ENCODE results near the gene SPATS2L. TPM values are rescaled to one million over a fixed set of nuclear protein-coding genes. Genes with fewer than 3 reads are reported as not detected.

The SPATS2L gene
- total and polyA plus RNA-seq, 2 of the 13 experiments (the other 11 are each of a cell fraction or from before 2014, with no cell fraction given) = 154 to 212 TPM

DNA sequence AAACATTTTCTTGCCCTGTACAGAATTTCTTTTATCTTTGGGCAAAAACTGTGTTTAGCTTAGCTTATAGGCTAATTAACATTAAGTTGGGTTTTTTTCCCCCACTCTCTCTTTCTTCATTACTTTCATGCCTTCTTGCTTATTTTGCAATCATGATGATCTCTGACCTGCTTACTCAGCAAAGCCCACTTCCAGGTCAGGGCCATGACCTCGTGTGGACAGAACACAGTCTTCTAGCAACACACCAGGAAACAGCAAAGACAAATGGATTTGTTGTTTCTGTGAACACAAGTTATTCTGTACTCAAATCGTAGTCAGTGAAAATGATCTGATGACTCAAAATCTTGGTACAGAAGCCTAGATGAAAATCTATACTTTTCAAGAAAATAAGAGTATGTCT lies 60.7 kb downstream of the SPATS2L start (continued):
- TF ChIP-seq REXO4 (CRISPR knock-in tag; IDR thresholded peaks at IDR 0.05; ENCODE audit: borderline replicate concordance) = no peak
- TF ChIP-seq PRPF4 (IDR thresholded peaks at IDR 0.05; ENCODE audit: low read depth, low read length, poor library complexity, severe bottlenecking) = no peak
- TF ChIP-seq, protein P1, sequence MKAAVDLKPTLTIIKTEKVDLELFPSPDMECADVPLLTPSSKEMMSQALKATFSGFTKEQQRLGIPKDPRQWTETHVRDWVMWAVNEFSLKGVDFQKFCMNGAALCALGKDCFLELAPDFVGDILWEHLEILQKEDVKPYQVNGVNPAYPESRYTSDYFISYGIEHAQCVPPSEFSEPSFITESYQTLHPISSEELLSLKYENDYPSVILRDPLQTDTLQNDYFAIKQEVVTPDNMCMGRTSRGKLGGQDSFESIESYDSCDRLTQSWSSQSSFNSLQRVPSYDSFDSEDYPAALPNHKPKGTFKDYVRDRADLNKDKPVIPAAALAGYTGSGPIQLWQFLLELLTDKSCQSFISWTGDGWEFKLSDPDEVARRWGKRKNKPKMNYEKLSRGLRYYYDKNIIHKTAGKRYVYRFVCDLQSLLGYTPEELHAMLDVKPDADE (CRISPR knock-in tag; IDR thresholded peaks at IDR 0.05) = no peak
- no peak for TF ChIP-seq ZBTB42 (CRISPR knock-in tag; IDR thresholded peaks at IDR 0.05)
- no peak for TF ChIP-seq ZNF883 (CRISPR knock-in tag; IDR thresholded peaks at IDR 0.05; ENCODE audit: not compliant biosample characterization)
- no peak for TF ChIP-seq FOXM1 (CRISPR knock-in tag; IDR thresholded peaks at IDR 0.05)
- TF ChIP-seq GABPB1 (CRISPR knock-in tag; IDR thresholded peaks at IDR 0.05) = peak; percentile 55; the same call in 1 of the 2 replicates
- TF ChIP-seq YEATS2 (CRISPR knock-in tag; IDR thresholded peaks at IDR 0.05; ENCODE audit: borderline replicate concordance) = no peak
- TF ChIP-seq KLF6 (CRISPR knock-in tag; IDR thresholded peaks at IDR 0.05) = no peak
- TF ChIP-seq KDM5A (IDR thresholded peaks at IDR 0.05; ENCODE audit: borderline replicate concordance, low read length) = no peak; the same call in 1 of the 2 replicates
- TF ChIP-seq, protein P2, sequence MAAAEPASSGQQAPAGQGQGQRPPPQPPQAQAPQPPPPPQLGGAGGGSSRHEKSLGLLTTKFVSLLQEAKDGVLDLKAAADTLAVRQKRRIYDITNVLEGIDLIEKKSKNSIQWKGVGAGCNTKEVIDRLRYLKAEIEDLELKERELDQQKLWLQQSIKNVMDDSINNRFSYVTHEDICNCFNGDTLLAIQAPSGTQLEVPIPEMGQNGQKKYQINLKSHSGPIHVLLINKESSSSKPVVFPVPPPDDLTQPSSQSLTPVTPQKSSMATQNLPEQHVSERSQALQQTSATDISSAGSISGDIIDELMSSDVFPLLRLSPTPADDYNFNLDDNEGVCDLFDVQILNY (CRISPR knock-in tag; conservative IDR thresholded peaks at IDR 0.05) = no peak
- no peak for TF ChIP-seq ZNF329 (CRISPR knock-in tag; IDR thresholded peaks at IDR 0.05; ENCODE audit: low read depth)
- TF ChIP-seq POLR2G (IDR thresholded peaks at IDR 0.05; ENCODE audit: low read depth, low read length) = no peak
- TF ChIP-seq, protein P3, sequence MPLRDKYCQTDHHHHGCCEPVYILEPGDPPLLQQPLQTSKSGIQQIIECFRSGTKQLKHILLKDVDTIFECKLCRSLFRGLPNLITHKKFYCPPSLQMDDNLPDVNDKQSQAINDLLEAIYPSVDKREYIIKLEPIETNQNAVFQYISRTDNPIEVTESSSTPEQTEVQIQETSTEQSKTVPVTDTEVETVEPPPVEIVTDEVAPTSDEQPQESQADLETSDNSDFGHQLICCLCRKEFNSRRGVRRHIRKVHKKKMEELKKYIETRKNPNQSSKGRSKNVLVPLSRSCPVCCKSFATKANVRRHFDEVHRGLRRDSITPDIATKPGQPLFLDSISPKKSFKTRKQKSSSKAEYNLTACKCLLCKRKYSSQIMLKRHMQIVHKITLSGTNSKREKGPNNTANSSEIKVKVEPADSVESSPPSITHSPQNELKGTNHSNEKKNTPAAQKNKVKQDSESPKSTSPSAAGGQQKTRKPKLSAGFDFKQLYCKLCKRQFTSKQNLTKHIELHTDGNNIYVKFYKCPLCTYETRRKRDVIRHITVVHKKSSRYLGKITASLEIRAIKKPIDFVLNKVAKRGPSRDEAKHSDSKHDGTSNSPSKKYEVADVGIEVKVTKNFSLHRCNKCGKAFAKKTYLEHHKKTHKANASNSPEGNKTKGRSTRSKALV (CRISPR knock-in tag; IDR thresholded peaks at IDR 0.05) = no peak
- no peak for TF ChIP-seq JARID2 (CRISPR knock-in tag; IDR thresholded peaks at IDR 0.05; ENCODE audit: insufficient replicate concordance)
- TF ChIP-seq, protein P4, sequence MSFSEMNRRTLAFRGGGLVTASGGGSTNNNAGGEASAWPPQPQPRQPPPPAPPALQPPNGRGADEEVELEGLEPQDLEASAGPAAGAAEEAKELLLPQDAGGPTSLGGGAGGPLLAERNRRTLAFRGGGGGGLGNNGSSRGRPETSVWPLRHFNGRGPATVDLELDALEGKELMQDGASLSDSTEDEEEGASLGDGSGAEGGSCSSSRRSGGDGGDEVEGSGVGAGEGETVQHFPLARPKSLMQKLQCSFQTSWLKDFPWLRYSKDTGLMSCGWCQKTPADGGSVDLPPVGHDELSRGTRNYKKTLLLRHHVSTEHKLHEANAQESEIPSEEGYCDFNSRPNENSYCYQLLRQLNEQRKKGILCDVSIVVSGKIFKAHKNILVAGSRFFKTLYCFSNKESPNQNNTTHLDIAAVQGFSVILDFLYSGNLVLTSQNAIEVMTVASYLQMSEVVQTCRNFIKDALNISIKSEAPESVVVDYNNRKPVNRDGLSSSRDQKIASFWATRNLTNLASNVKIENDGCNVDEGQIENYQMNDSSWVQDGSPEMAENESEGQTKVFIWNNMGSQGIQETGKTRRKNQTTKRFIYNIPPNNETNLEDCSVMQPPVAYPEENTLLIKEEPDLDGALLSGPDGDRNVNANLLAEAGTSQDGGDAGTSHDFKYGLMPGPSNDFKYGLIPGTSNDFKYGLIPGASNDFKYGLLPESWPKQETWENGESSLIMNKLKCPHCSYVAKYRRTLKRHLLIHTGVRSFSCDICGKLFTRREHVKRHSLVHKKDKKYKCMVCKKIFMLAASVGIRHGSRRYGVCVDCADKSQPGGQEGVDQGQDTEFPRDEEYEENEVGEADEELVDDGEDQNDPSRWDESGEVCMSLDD (CRISPR knock-in tag; IDR thresholded peaks at IDR 0.05; ENCODE audit: borderline replicate concordance) = no peak
- no peak for TF ChIP-seq HMGA1 (CRISPR knock-in tag; conservative IDR thresholded peaks at IDR 0.05)
- TF ChIP-seq ZNF749 (CRISPR knock-in tag; IDR thresholded peaks at IDR 0.05; ENCODE audit: borderline replicate concordance) = no peak
